Psoas muscle (tissue), 8 donors: ENCODE measurements around the gene PDZD4. TPM values are rescaled to one million over a fixed set of nuclear protein-coding genes. Genes with fewer than 3 reads are reported as not detected.

Experiments used
- ATAC-seq, 4 donors: fragments of 200-7000 bp; cut with Tn5 transposase; one replicate each; pipeline ENCODE4 v1.9.1; 2020; ENCODE audit warnings: moderate library complexity in 3 of 4, mild to moderate bottlenecking in 2 of 4
- DNase-seq, 2 donors: peaks; one replicate each; pipeline ENCODE4 v3.0.0-alpha.2; 2020
- H3K27ac ChIP-seq: fragments of 200-600 bp; one replicate; pipeline ENCODE4 v1.8.0; 2022
- H3K27me3 ChIP-seq, 3 donors: fragments of 200-600 bp in 1 of 3; one replicate each; pipeline versions ENCODE4 v1.6.1 to v1.8.0; 2013 to 2022; ENCODE audit warnings: low read length in 2 of 3, mild to moderate bottlenecking in 2 of 3, moderate library complexity in 1 of 3; ENCODE audit not compliant: insufficient read depth in 3 of 3
- H3K36me3 ChIP-seq, 2 donors: fragments of 200-600 bp in 1 of 2; one replicate each; pipeline versions ENCODE4 v1.6.1 to v1.8.0; 2013 to 2022; ENCODE audit warnings: low read depth in 1 of 2, mild to moderate bottlenecking in 1 of 2, moderate library complexity in 1 of 2; ENCODE audit not compliant: insufficient read depth in 1 of 2
- H3K4me1 ChIP-seq: fragments of 200-600 bp; one replicate; pipeline ENCODE4 v1.8.0; 2022
- H3K4me3 ChIP-seq: fragments of 200-600 bp; one replicate; pipeline ENCODE4 v1.8.0; 2022; ENCODE audit warnings: mild to moderate bottlenecking
- H3K9me3 ChIP-seq: fragments of 200-600 bp; one replicate; pipeline ENCODE4 v1.8.0; 2022
- CTCF ChIP-seq: fragments of 200-600 bp; IDR thresholded peaks from one replicate; pipeline ENCODE4 v1.8.0; 2022; ENCODE audit warnings: antibody characterized with exemption
- WGBS, 3 donors: extraction: QIAGEN DNeasy Blood & Tissue Kit; methylation state at CpG; one replicate each; pipeline versions ENCODE4 v1.1.6 to v1.1.7; 2013; 5-methylcytosine and 5-hydroxymethylcytosine counted together
- intact Hi-C, 2 donors: fragments of 100-400 bp; cut with DNase I; formaldehyde crosslinking; loops; one replicate each; pipeline versions ENCODE4 v1.11.0 to v1.14.2; 2022
- polyA plus RNA-seq, 3 donors: library from polyadenylated mRNA; stranded (reverse); fragments of 200-250 nt; gene quantifications; one replicate each; pipeline ENCODE4 v1.2.3, GENCODE V29; 2013
- total RNA-seq, 4 donors: library from RNA; stranded (reverse); fragmentation: NEBNext Ultra II Directional in 2 of 4; extraction: Animal tissue kit (Norgen Biotek cat#: 25700) in 2 of 4; gene quantifications; one replicate each; pipeline versions ENCODE4 v1.2.1 to v1.2.4, GENCODE V29; 2021 to 2023
- donor health status: healthy with polysubstance abuse.
- donor health status: DM: no; HTN: no; CAD: no; lungs with moderate emphysema.
- donor health status: Bipolar disorder and iron deficiency.
- donor health status: healthy.
- donor health status: DM: yes; HTN: yes; CAD: no.
- donor health status: DM: no; HTN: no; CAD: no.
- donor health status: DM: no; HTN: no; CAD: no.
- donor health status: DM: yes; HTN: yes; CAD: no.

Gene PDZD4
- total and polyA plus RNA-seq, 7 donors, result 0.50 to 2.1 (median 1.3) TPM

- peak in 1 of 2 donors; percentile 35 for DNase-seq
- Histone ChIP-seq H3K36me3 (peaks cover 4 to 13% of the 10 kb centered on the region in 2 donors), H3K27ac (peak overlapping the region; percentile 91), H3K9me3 (no peaks in the 10 kb centered on the region), H3K4me1 (peaks cover 13% of the 10 kb centered on the region), H3K4me3 (peak overlapping the region; percentile 78), H3K27me3 (no peaks in the 10 kb centered on the region)
- 6 to 40% (median 10%) methylated on average over 23 to 47 of the region's 47 CpGs for WGBS, 3 donors
- no peak for TF ChIP-seq CTCF
- intact Hi-C loops, result no loop called here
- peak in 3 of 4 donors; percentile 10 to 24 (median 18) for ATAC-seq
Measured at GRCh38 chrX:153794897-153795816, 35.2 kb downstream of the PDZD4 start.

GRCh38 chrX:153794018-153794896, 36.1 kb downstream of the PDZD4 start, which contains the start of the genes IDH3G and SSR4:
IDH3G (minus strand) TSS chrX:153794375; CDS start chrX:153794326, 49 bp downstream.
SSR4 (plus strand) TSS chrX:153794668; CDS start chrX:153794688, 20 bp downstream.
- peak; percentile 25 for TF ChIP-seq CTCF
- H3K27ac ChIP-seq, result peak within 1 kb of the TSS; percentile 91
- intact Hi-C loops, result no loop called here
- no peaks in the 10 kb centered on the region for H3K27me3 ChIP-seq
- peaks cover 4 to 20% of the 10 kb centered on the region in 2 donors for H3K36me3 ChIP-seq
- H3K4me3 ChIP-seq, result peak within 1 kb of the TSS; percentile 78
- ATAC-seq (peak; percentile 93 to 94 (median 93)), DNase-seq (peak; percentile 93 to 97)
- H3K9me3 ChIP-seq, result no peaks in the 10 kb centered on the region
- WGBS, 3 donors, result 0 to 25% (median 0%) methylated on average over 14 to 92 of the region's 92 CpGs
- peaks cover 13% of the 10 kb centered on the region for H3K4me1 ChIP-seq

GRCh38 chrX:153793291-153793690, 37.1 kb downstream of the PDZD4 start:
- Histone ChIP-seq H3K4me3 (peak overlapping the region; percentile 78), H3K27ac (peak overlapping the region; percentile 91), H3K36me3 (peaks cover 4 to 24% of the 10 kb centered on the region in 2 donors), H3K9me3 (no peaks in the 10 kb centered on the region), H3K4me1 (peaks cover 13% of the 10 kb centered on the region), H3K27me3 (no peaks in the 10 kb centered on the region)
- intact Hi-C loops, result no loop called here
- no peak for TF ChIP-seq CTCF
- ATAC-seq (peak in 2 of 4 donors; percentile 11), DNase-seq (no peak)
- 3 to 42% (median 7%) methylated on average over 7 of the region's 7 CpGs for WGBS, 3 donors

- 71 to 78% (median 71%) methylated on average over 6 of the region's 6 CpGs for WGBS, 3 donors
- H3K4me3 ChIP-seq, result peak overlapping the region; percentile 78
- peaks cover 13% of the 10 kb centered on the region for H3K4me1 ChIP-seq
- no peak for TF ChIP-seq CTCF
- no peak overlapping the region for H3K27ac ChIP-seq
- no peaks in the 10 kb centered on the region for H3K9me3 ChIP-seq
- DNase-seq (no peak), ATAC-seq (no peak)
- intact Hi-C loops, result no loop called here
- peaks cover 4 to 23% of the 10 kb centered on the region in 2 donors for H3K36me3 ChIP-seq
- H3K27me3 ChIP-seq, result no peaks in the 10 kb centered on the region
Measured at GRCh38 chrX:153792368-153792767, 38.0 kb downstream of the PDZD4 start.
